SJSA1 (cell line): ENCODE data around the gene PTPN20. TPM values are rescaled to one million over a fixed set of nuclear protein-coding genes. Genes with fewer than 3 reads are reported as not detected.
"Not testable (repeated sequence)": the region's sequence is repeated elsewhere in the genome, so short reads cannot be mapped to it uniquely, and the experiment has no call there.

Source experiments
- DNase-seq, 2 experiments: peaks; one replicate each; pipeline ENCODE4 v3.0.0-alpha.2; 2015 to 2020; ENCODE audit warnings: low spot score in 2 of 2, low read depth in 1 of 2
- H3K27ac ChIP-seq: fragments of 250-450 bp; sonication (Bioruptor Pico); 2 replicates; pipeline ENCODE4 v1.5.1; 2020; ENCODE audit warnings: mild to moderate bottlenecking, moderate library complexity
- H3K27me3 ChIP-seq: fragments of 250-450 bp; sonication (Bioruptor Pico); replicated peaks from 2 replicates; pipeline ENCODE4 v1.5.1; 2020; ENCODE audit warnings: mild to moderate bottlenecking, moderate library complexity
- H3K36me3 ChIP-seq: fragments of 250-450 bp; sonication (Bioruptor Pico); 2 replicates; pipeline ENCODE4 v1.5.1; 2020; ENCODE audit warnings: mild to moderate bottlenecking
- H3K4me1 ChIP-seq: fragments of 250-450 bp; sonication (Bioruptor Pico); replicated peaks from 2 replicates; pipeline ENCODE4 v1.6.1; 2021; ENCODE audit warnings: mild to moderate bottlenecking
- H3K4me3 ChIP-seq: fragments of 250-450 bp; sonication (Bioruptor Pico); 2 replicates; pipeline ENCODE4 v1.5.1; 2020; ENCODE audit warnings: mild to moderate bottlenecking
- H3K9me3 ChIP-seq: fragments of 250-450 bp; sonication (Bioruptor Pico); replicated peaks from 2 replicates; pipeline ENCODE4 v1.5.1; 2020; ENCODE audit warnings: mild to moderate bottlenecking
- total RNA-seq: library from RNA; depleted of rRNA; stranded (reverse); fragments of >200 nt; shearing (Covaris generic); gene quantifications from 2 replicates; pipeline ENCODE4 v1.2.3, GENCODE V29; 2014; rRNA removed

PTPN20 gene, protein sequence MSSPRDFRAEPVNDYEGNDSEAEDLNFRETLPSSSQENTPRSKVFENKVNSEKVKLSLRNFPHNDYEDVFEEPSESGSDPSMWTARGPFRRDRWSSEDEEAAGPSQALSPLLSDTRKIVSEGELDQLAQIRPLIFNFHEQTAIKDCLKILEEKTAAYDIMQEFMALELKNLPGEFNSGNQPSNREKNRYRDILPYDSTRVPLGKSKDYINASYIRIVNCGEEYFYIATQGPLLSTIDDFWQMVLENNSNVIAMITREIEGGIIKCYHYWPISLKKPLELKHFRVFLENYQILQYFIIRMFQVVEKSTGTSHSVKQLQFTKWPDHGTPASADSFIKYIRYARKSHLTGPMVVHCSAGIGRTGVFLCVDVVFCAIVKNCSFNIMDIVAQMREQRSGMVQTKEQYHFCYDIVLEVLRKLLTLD
- total RNA-seq = not detected in 2 replicates

DNA sequence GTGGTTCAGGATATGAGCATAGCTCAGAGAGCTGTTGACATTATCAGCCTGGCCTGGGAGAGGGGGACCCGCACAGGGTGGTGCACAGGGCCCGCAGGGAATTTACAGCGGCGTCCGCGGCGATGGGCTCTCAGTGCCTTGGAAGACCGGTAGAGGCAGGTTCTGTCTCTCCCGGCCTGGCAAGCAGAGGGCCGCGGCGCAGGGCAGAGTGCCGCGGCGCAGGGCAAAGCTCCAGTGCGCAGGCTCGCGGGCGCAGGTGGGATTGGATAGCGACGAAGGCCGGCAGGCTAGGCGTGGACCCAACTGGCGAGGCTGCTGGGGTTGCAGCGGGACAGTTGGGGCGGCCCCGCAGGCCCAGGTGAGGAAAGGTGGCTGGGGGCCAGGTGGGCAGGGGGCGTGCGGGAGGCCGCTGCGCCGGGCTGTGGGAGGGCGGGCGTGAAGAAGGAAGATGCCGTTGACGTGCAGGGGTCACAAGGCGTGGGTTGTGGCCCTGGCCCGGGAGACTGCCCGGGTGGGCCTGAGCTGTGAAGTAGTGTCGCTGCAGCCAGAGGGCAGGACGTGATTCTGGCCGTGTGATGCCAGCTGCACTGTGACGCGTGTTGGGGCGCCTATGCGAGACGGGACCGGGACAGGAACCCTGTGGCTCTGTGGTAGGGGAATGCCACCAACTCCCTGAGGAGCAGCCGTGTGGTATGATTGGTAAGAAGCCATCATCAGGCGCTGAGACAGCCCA, at the start of gene PTPN20:
Gene PTPN20, plus strand, starts transcription at position 285 of the 733 bp plus-strand sequence. CDS start 21,072 bp downstream, outside the sequence.
- not testable (repeated sequence) for H3K27ac ChIP-seq, H3K4me1 ChIP-seq, H3K27me3 ChIP-seq, H3K4me3 ChIP-seq, H3K36me3 ChIP-seq, DNase-seq, H3K9me3 ChIP-seq

DNA sequence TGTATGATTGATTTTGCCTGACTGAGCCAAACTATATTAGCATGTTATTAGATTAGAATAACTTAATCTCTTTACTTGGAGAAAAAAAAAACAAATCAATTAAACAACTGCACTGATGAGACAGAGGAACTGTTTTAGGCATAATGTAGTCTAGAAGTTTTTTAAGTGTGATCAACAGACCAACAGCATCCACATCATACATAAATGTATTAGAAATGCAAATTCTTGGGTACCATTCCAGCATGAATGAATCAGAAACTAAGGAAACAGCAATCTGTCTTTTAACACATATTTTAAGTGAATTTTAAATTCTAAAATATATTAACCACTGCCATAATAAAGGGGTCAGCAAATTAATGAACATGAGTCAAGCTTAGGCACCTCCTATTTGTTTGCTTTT, 41.5 kb upstream of the PTPN20 start:
- H3K4me3 ChIP-seq, H3K36me3 ChIP-seq, H3K9me3 ChIP-seq, H3K27me3 ChIP-seq, DNase-seq, H3K4me1 ChIP-seq, H3K27ac ChIP-seq: not testable (repeated sequence)

DNA sequence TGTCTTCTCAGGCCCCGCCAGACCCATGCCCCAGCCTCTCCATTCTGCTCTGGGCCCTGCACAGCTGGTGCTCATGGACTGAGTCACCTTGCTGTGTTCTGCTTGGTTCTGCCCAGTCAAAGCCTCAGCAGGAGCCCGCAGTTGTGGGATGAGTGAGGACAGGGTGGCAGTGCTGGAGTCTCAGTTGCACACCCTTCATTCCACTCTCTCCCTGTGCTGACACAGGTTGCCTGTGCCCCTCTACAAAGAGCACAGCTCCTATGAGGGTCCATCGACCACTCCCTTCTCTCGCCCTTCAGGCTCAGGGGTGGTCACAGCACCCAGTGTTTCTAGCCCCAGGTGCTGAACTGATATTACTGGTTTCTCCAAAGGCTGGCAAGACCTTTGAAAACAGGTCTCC, 39.6 kb upstream of the PTPN20 start:
- not testable (repeated sequence) for DNase-seq, H3K27me3 ChIP-seq, H3K4me1 ChIP-seq, H3K9me3 ChIP-seq, H3K27ac ChIP-seq, H3K4me3 ChIP-seq, H3K36me3 ChIP-seq

DNA sequence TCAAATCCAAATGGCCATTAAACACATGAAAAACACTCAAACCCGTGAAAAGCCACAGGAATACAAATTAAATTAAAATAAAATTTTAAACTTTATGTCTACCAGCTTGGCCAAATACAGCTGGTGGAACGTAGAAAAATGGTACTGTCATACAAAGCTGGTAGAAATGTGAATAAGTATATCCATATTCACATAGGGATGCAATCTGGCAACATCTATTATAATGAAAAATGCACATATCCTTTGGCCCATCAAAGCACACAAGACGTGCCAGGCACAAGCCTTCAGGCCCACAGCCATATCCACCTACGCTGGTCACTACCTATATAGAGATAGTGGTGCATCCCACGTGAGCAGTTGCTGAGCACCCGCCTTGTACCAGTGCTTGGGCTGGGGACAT, 35.9 kb upstream of the PTPN20 start:
- not testable (repeated sequence) for DNase-seq, H3K27me3 ChIP-seq, H3K4me3 ChIP-seq, H3K9me3 ChIP-seq, H3K36me3 ChIP-seq, H3K4me1 ChIP-seq, H3K27ac ChIP-seq

DNA sequence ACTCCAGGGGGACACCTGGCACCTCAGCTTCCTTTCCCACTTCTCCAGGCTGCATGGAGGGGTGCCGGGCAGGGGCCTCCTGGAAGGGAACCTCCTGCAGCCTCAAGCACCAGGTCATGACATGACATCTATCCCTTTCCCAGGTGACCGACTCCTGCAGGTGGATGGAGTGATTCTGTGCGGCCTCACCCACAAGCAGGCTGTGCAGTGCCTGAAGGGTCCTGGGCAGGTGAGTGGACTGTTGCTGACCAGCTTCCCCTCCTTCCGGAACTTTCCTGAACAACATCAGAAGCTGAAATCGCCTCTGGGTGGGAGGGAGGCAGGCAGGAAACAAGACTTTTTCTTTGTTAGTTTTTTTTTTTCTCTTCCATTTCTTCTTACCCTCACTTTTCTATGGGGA, 34.5 kb upstream of the PTPN20 start:
- H3K27me3 ChIP-seq, DNase-seq, H3K9me3 ChIP-seq, H3K4me1 ChIP-seq, H3K36me3 ChIP-seq, H3K4me3 ChIP-seq, H3K27ac ChIP-seq: not testable (repeated sequence)

DNA sequence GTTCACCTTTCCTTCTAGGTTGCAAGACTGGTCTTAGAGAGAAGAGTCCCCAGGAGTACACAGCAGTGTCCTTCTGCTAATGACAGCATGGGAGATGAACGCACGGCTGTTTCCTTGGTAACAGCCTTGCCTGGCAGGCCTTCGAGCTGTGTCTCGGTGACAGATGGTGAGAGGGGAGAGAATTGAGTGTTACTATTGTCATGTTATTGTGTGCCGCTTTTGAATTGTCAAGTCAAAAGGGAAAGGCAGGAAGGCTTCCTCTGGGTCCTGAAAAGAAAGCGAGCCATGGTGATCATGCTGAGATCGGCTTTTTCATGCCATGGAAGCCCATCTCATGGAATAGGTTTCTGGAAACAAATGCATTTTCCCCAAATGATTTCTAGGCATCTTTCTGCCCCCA, 32.5 kb upstream of the PTPN20 start:
- not testable (repeated sequence) for H3K4me1 ChIP-seq, H3K4me3 ChIP-seq, H3K27me3 ChIP-seq, H3K27ac ChIP-seq, H3K36me3 ChIP-seq, DNase-seq, H3K9me3 ChIP-seq

DNA sequence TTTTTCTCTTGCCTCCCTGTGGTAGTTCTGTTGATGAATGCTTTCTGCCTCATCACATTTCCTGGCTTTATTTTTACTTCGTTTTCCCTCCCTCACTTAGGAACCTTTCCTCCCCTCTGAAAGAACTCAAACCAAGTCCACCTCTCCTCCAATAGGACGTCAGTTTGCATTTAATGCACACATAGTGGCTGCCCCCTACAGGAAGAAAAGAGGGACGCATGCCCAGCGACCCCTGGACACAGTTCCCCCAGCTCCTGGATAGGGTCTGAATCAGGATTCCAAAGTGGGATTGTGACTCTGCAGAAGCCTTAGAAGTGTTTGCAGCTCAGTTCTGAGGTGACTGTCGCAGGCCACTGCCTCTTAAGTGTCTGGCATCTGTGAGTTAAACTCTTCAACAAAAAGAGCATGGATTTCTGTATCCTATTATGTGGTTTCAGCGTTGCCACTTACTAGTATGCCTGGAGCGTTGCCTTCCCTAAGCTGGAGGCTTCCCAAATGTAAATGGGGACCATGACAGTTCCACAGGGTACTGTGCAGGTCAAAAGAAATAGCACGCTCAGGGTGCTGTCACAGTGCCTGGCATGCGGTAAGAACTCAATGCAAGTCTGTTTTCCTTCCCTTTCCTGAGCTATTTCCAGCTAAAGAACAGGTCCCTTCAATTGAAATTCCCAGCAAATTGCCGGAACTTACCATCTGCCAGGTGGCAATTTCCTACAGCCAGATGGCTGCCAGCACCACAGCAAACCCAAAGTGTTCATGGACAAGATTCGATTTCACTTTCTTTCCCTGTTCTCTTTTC, 20.2 kb upstream of the PTPN20 start:
- H3K4me3 ChIP-seq, H3K27me3 ChIP-seq, H3K27ac ChIP-seq, H3K4me1 ChIP-seq, H3K9me3 ChIP-seq, H3K36me3 ChIP-seq: not testable (repeated sequence)
- DNase-seq = peak in 1 of 2 experiments; percentile 53

DNA sequence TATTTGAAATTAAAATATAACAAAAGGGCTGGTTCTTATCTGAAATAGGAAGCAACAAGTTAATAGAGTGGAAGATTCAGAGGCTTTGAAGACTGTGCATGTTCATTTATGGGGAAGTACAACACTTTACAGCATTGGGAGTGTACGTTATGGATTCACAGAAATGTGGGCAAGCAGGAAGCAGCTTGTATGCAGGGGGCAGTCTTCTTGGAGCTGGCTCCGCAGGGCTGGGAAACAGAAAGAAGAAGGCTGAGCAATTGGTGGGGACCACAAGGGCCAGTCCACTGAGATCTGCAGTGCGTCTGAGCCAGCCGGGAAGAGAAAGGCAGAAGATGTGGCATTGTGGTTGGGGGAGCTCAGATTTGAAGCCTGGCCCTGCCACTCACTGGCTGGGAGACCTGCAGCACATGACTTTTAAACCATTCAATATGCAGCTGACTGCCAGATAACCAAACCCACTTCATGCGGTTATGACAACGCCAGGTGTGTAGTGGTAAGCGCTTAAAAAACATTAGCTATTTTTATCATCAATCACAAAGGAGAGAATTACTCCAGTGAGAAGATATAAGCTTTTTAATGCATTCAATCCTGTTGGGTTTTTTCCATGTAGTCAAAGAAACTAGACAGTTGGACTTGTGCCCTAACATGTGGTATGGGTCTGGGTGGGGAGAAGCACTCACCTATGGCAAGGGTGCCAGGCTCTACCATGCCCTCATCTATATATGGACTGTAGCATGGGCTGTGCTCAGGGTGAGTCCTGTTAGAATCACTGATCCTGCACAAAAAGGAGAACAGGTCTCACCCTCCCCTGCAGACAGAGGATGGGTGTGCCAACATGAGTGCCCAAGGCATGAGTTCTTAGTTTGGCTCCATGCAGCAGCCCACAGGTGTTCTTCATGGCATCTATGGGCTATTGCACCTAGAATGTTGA, 14.2 kb upstream of the PTPN20 start:
- H3K4me3 ChIP-seq, H3K36me3 ChIP-seq, DNase-seq, H3K9me3 ChIP-seq, H3K27ac ChIP-seq, H3K27me3 ChIP-seq, H3K4me1 ChIP-seq: not testable (repeated sequence)

DNA sequence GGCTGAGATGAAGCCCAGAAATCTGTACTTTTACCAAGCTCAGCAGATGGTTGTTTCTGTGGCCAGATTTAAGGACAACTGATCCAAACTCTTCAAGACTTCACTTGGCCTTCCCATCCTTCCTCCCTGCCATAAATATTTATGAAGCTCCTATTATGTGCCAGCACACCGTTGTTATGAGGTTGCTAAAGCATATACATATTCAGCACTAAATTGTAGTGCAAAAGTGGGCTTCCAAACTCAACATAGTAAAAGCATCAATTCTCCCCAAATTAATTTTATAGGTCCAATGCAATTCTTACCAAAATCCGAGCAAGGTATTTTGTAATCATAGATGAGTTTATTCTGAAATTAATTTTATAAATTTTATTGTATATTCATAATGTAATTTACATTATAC, 10.0 kb upstream of the PTPN20 start:
- H3K27me3 ChIP-seq, H3K9me3 ChIP-seq, H3K36me3 ChIP-seq, DNase-seq, H3K4me1 ChIP-seq, H3K4me3 ChIP-seq, H3K27ac ChIP-seq: not testable (repeated sequence)

DNA sequence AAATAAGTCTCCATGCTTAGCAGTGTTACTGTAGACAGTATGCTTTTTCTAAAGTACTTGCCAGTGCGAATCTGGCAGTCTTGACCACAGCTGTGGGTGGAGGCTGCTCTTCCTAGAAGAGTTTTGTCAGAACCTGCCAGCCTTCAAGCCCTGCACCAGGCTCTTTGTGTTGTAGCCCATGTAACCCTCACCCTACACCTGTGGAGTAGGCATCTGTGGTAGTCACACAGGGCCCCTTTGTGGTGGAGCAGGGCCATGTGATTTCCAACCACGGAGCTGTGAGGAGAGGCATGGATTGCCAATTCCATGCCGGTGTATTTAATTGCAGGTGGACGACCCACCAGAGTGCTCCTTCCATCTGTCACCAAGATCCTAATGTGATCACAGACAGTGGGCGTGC, 7.4 kb upstream of the PTPN20 start:
- not testable (repeated sequence) for H3K27ac ChIP-seq, H3K4me3 ChIP-seq, DNase-seq, H3K36me3 ChIP-seq, H3K27me3 ChIP-seq, H3K9me3 ChIP-seq, H3K4me1 ChIP-seq

DNA sequence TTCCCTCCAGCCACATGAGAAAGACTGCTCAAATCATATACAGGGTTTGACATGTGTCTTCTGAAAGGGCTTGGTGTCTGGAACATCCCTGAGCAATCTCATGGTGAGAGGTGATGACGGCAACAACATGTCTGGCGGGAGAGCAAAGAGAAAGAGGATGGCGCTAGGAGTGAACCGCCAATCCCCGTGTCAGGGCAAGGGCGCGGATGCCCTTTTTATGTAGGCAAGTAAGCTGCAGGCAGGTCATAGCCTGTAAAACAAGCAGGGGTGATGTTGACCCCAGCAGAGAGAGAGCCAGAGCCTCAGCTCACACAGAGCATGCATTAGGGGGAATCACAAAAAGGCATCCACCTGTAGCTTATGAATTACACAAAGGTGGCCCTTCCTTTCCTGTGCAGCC, 4.9 kb upstream of the PTPN20 start:
- not testable (repeated sequence) for H3K4me1 ChIP-seq, H3K27me3 ChIP-seq, H3K36me3 ChIP-seq, DNase-seq, H3K27ac ChIP-seq, H3K9me3 ChIP-seq, H3K4me3 ChIP-seq

DNA sequence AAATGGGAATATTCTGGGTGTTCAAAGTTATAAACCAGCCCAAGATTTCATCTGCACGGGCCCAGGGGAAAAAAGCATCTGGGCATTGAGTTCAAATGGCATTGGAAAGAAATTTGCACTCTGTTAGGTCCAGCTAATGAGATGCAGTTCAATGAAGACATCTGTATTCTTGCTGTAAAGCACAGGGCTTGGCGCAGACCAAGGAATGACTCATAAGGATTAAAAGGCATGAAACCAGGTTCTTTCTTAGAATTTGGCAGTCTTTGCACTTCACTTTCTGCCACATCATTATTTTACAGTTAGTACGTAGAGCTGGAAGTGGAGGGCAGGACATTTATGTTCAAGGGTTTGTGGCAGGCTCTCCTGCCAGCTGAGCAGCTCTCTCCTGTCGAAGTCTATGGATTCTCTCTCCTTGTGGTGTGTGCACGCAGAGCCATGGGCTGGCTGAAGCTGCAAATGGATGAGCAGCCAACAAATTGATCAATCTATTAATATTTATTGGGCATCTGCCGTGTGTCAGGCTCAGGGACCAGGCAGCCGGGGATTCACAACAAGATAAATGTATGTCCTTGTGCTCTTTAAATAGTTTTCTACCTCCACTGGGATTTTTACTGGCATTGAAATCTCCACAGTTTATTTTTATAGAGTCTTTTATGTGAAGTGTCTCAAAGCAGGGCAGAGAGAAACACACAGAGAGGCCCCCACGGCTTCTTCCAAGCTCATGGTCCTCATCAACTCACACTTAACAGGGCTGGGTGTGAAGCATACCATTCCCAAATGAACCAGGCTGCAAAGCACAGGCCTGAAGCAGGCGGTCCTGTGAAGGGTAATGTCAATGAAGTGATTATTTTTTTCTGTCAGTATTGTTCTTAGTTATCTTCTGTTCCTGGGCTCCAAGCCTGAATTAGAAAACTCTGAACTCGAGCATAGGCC, 3.8 kb upstream of the PTPN20 start:
- H3K27me3 ChIP-seq, DNase-seq, H3K27ac ChIP-seq, H3K36me3 ChIP-seq, H3K9me3 ChIP-seq, H3K4me1 ChIP-seq, H3K4me3 ChIP-seq: not testable (repeated sequence)
